Measurements from ENCODE around the gene KRTAP10-6. TPM values are rescaled to one million over a fixed set of nuclear protein-coding genes. Genes with fewer than 3 reads are reported as not detected.
"Not testable (repeated sequence)": the region's sequence is repeated elsewhere in the genome, so short reads cannot be mapped to it uniquely, and the experiment has no call there.

KRTAP10-6 gene
- total and polyA plus RNA-seq, 2 donors (not counting 1 experiment from before 2014, with no cell fraction given): not detected

DNA sequence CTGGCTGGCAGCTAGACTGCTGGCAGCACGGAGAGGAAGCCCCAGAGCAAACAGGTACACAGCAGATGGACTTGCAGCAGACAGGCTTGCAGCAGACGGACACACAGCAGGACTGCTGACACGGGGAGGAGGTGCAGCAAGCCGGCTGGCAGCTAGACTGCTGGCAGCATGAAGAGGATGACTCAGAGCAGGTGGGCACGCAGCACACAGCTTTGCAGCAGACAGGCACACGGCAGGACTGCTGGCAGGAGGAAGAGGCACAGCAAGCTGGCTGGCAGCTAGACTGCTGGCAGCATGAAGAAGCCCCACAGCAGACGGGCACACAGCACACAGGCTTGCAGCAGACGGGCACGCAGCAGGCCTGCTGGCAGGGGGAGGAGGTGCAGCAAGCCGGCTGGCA, 41.5 kb downstream of the KRTAP10-6 start:
- Histone ChIP-seq H3K4me2 (ENCODE audit: extremely low read depth, insufficient read depth, low read length) (no peak overlapping the region), H3K79me2 (ENCODE audit: control insufficient read depth, insufficient read depth, low read length) (no peaks in the 10 kb centered on the region), H3K9me3 (ENCODE audit: control insufficient read depth, insufficient read depth, low read depth, low read length) (no peaks in the 10 kb centered on the region), H2AFZ (ENCODE audit: low read length) (no peak overlapping the region), H3K9ac (ENCODE audit: insufficient read depth, low read length) (no peak overlapping the region), H3K4me3 (replicated peaks in 1 of 4; ENCODE audit: control extremely low read depth in 1 of 4, insufficient read depth in 1 of 4, low read depth in 3 of 4, low read length in 4 of 4) (no peak overlapping the region), H3K27me3 (ENCODE audit: control insufficient read depth, insufficient read depth, low read length) (no peaks in the 10 kb centered on the region), H3K4me1 (ENCODE audit: control insufficient read depth, extremely low read depth, insufficient read depth, low read length) (no peaks in the 10 kb centered on the region), H3K36me3 (ENCODE audit: control insufficient read depth, insufficient read depth, low read length) (no peaks in the 10 kb centered on the region), H3K27ac (ENCODE audit: insufficient read depth, low read length) (no peak overlapping the region), H4K20me1 (ENCODE audit: control insufficient read depth, extremely low read depth, insufficient read depth, low read length) (no peaks in the 10 kb centered on the region)
- TF ChIP-seq, protein P1, sequence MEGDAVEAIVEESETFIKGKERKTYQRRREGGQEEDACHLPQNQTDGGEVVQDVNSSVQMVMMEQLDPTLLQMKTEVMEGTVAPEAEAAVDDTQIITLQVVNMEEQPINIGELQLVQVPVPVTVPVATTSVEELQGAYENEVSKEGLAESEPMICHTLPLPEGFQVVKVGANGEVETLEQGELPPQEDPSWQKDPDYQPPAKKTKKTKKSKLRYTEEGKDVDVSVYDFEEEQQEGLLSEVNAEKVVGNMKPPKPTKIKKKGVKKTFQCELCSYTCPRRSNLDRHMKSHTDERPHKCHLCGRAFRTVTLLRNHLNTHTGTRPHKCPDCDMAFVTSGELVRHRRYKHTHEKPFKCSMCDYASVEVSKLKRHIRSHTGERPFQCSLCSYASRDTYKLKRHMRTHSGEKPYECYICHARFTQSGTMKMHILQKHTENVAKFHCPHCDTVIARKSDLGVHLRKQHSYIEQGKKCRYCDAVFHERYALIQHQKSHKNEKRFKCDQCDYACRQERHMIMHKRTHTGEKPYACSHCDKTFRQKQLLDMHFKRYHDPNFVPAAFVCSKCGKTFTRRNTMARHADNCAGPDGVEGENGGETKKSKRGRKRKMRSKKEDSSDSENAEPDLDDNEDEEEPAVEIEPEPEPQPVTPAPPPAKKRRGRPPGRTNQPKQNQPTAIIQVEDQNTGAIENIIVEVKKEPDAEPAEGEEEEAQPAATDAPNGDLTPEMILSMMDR (conservative IDR thresholded peaks at IDR 0.05 in 1 of 2, IDR thresholded peaks at IDR 0.05 in 1 of 2; ENCODE audit: low read depth in 1 of 2, low read length in 2 of 2): no peak
- no peak for TF ChIP-seq EZH2 (IDR thresholded peaks at IDR 0.05; ENCODE audit: low read length, missing control alignments)
- DNase-seq (ENCODE audit: low read depth in 2 of 2): peak in 1 of 2 donors; percentile 3

DNA sequence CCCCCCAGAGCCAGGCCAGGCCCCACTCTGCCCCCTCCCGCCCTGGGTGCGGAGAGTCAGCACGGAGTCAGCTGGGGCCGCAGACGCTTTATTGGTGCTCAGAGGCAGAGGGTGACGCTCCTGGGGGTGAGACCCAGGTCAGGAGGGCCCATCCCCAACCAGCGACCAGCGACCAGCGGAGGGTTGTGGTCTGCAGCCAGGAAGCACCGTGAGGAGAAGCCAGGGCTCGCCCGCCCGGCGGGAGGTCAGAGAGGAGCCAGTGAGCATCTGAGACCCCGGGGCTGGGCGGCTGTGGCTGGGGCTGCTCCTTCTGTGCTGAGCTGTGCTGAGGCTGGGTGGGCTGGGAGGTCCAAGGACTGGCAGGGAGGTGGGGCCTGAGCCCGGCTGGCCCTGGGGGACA, 42.0 kb downstream of the KRTAP10-6 start:
- H3K79me2 ChIP-seq (ENCODE audit: control insufficient read depth, insufficient read depth, low read length); H3K4me2 ChIP-seq (ENCODE audit: extremely low read depth, insufficient read depth, low read length); H3K4me1 ChIP-seq (ENCODE audit: control insufficient read depth, extremely low read depth, insufficient read depth, low read length); H2AFZ ChIP-seq (ENCODE audit: low read length); H4K20me1 ChIP-seq (ENCODE audit: control insufficient read depth, extremely low read depth, insufficient read depth, low read length); H3K4me3 ChIP-seq (replicated peaks in 1 of 4; ENCODE audit: control extremely low read depth in 1 of 4, insufficient read depth in 1 of 4, low read depth in 3 of 4, low read length in 4 of 4); H3K9me3 ChIP-seq (ENCODE audit: control insufficient read depth, insufficient read depth, low read depth, low read length); H3K9ac ChIP-seq (ENCODE audit: insufficient read depth, low read length); H3K27ac ChIP-seq (ENCODE audit: insufficient read depth, low read length); DNase-seq (ENCODE audit: low read depth in 2 of 2); H3K27me3 ChIP-seq (ENCODE audit: control insufficient read depth, insufficient read depth, low read length); H3K36me3 ChIP-seq (ENCODE audit: control insufficient read depth, insufficient read depth, low read length): not testable (repeated sequence)

DNA sequence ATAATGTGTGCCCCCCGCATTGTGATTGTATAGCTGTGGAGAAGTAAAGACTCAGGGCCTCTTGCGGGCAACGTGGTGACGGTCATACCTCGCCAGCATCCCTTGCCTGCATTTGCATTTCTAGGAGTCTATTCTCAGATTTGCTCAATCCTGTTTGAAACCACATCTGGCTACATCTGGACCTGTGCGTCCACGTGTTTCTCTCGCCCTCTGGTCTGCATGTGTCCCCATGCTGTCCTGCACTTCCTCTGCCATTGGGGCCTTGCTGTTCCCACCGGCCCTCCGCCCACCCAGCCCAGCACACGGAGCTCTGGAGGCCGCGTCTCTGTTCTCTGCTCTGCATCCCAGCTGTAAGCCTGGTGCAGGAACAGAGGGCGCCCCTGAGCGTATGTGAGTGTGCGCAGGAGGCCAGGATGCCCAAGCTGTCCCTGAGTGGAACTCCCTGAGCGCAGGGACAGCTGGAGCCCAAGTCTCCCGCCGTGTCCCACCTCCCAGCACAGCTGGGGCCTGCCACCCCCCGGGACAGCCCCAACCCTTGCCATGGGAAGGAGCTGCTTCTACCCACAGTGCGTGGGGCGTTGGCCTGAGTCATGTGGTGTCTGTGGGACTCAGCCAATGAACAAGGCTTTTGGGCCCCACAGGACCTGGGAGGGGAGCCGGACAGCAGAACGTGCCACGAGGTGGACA, 42.6 kb downstream of the KRTAP10-6 start:
- Histone ChIP-seq H3K4me3 (replicated peaks in 1 of 4; ENCODE audit: control extremely low read depth in 1 of 4, insufficient read depth in 1 of 4, low read depth in 3 of 4, low read length in 4 of 4) (no peak overlapping the region), H3K4me2 (ENCODE audit: extremely low read depth, insufficient read depth, low read length) (no peak overlapping the region), H2AFZ (ENCODE audit: low read length) (no peak overlapping the region), H3K79me2 (ENCODE audit: control insufficient read depth, insufficient read depth, low read length) (no peaks in the 10 kb centered on the region), H3K36me3 (ENCODE audit: control insufficient read depth, insufficient read depth, low read length) (no peaks in the 10 kb centered on the region), H3K4me1 (ENCODE audit: control insufficient read depth, extremely low read depth, insufficient read depth, low read length) (no peaks in the 10 kb centered on the region), H3K27me3 (ENCODE audit: control insufficient read depth, insufficient read depth, low read length) (no peaks in the 10 kb centered on the region), H3K9ac (ENCODE audit: insufficient read depth, low read length) (no peak overlapping the region), H3K27ac (ENCODE audit: insufficient read depth, low read length) (no peak overlapping the region), H3K9me3 (ENCODE audit: control insufficient read depth, insufficient read depth, low read depth, low read length) (no peaks in the 10 kb centered on the region), H4K20me1 (ENCODE audit: control insufficient read depth, extremely low read depth, insufficient read depth, low read length) (no peaks in the 10 kb centered on the region)
- DNase-seq (ENCODE audit: low read depth in 2 of 2): no peak
- TF ChIP-seq EZH2 (IDR thresholded peaks at IDR 0.05; ENCODE audit: low read length, missing control alignments): no peak
- TF ChIP-seq, protein P1 (conservative IDR thresholded peaks at IDR 0.05 in 1 of 2, IDR thresholded peaks at IDR 0.05 in 1 of 2; ENCODE audit: low read depth in 1 of 2, low read length in 2 of 2): no peak
